ENCODE measurements around the gene GNG7. TPM values are rescaled to one million over a fixed set of nuclear protein-coding genes. Genes with fewer than 3 reads are reported as not detected.
"Not testable (repeated sequence)": the region's sequence is repeated elsewhere in the genome, so short reads cannot be mapped to it uniquely, and the experiment has no call there.

Gene GNG7
- polyA plus RNA-seq, 3 donors = 1.1 to 1.6 (median 1.3) TPM

- peaks cover 0 to 7% (median 5%) of the 10 kb centered on the region in 7 donors for H3K9me3 Mint-ChIP-seq
- intact Hi-C loops (cut with micrococcal nuclease) = loop anchor here (2.0 kb wide), 1 partner anchor 16 kb away; no protein-coding TSS in a partner anchor
- Histone ChIP-seq H3K9me3 (replicated peaks in 1 of 2; ENCODE audit: control insufficient read depth in 1 of 2, insufficient read depth in 1 of 2, low read length in 2 of 2) (no peaks in the 10 kb centered on the region), H3K79me2 (ENCODE audit: insufficient read depth, low read length) (no peaks in the 10 kb centered on the region), H3K4me3 (replicated peaks in 1 of 3; ENCODE audit: low read depth in 2 of 3, low read length in 3 of 3) (peak overlapping the region; percentile 58 to 89 (median 84)), H3K4me2 (replicated peaks; ENCODE audit: extremely low read depth, low read length, poor library complexity, severe bottlenecking) (peak overlapping the region; percentile 99), H3K36me3 (replicated peaks in 1 of 2; ENCODE audit: control insufficient read depth in 1 of 2, insufficient read depth in 2 of 2, low read length in 2 of 2) (no peaks in the 10 kb centered on the region), H3K27me3 (ENCODE audit: control insufficient read depth in 2 of 2, insufficient read depth in 2 of 2, low read length in 2 of 2) (peaks cover 3 to 43% of the 10 kb centered on the region in 2 donors), H3K9ac (ENCODE audit: insufficient read depth, low read length, poor library complexity, severe bottlenecking) (peak overlapping the region; percentile 72), H4K20me1 (ENCODE audit: insufficient read depth, low read length) (peaks cover 2% of the 10 kb centered on the region), H2AFZ (ENCODE audit: insufficient read depth, low read depth, low read length, poor library complexity, severe bottlenecking) (peak overlapping the region; percentile 71), H3K4me1 (ENCODE audit: control insufficient read depth in 1 of 2, insufficient read depth in 2 of 2, low read length in 2 of 2) (peaks cover 24 to 54% of the 10 kb centered on the region in 2 donors), H3K27ac (ENCODE audit: low read depth in 1 of 2, low read length in 2 of 2) (peak overlapping the region; percentile 59 to 79)
- H3K36me3 Mint-ChIP-seq = peaks cover 3 to 11% of the 10 kb centered on the region in 2 donors
- WGBS (ENCODE audit: insufficient coverage) = 15% methylated on average over 71 of the region's 72 CpGs
- no peak for TF ChIP-seq CTCF (IDR thresholded peaks at IDR 0.05)
- H3K27me3 Mint-ChIP-seq (ENCODE audit: low read depth in 3 of 3) = peaks cover 46 to 54% (median 48%) of the 10 kb centered on the region in 3 donors
- peaks cover 32% of the 10 kb centered on the region for H3K4me1 Mint-ChIP-seq
- DNase-seq = peak; percentile 62 to 86 (median 67)
- peak overlapping the region; percentile 75 to 90 for H3K4me3 Mint-ChIP-seq
- peak overlapping the region in 6 of 7 donors; percentile 18 to 76 (median 54) for H3K27ac Mint-ChIP-seq
Observed at GRCh38 chr19:2494447-2495129, 207.9 kb downstream of the GNG7 start.

- peak overlapping the region; percentile 70 to 90 for H3K4me3 Mint-ChIP-seq
- peaks cover 5% of the 10 kb centered on the region for H4K20me1 ChIP-seq (ENCODE audit: insufficient read depth, low read length)
- H3K4me1 ChIP-seq (ENCODE audit: control insufficient read depth in 1 of 2, insufficient read depth in 2 of 2, low read length in 2 of 2) = peaks cover 27 to 57% of the 10 kb centered on the region in 2 donors
- WGBS (ENCODE audit: insufficient coverage) = 73% methylated on average over 19 of the region's 21 CpGs
- H3K9me3 ChIP-seq (replicated peaks in 1 of 2; ENCODE audit: control insufficient read depth in 1 of 2, insufficient read depth in 1 of 2, low read length in 2 of 2) = no peaks in the 10 kb centered on the region
- H2AFZ ChIP-seq (ENCODE audit: insufficient read depth, low read depth, low read length, poor library complexity, severe bottlenecking) = peak overlapping the region; percentile 71
- TF ChIP-seq CTCF (IDR thresholded peaks at IDR 0.05) = no peak
- H3K79me2 ChIP-seq (ENCODE audit: insufficient read depth, low read length) = no peaks in the 10 kb centered on the region
- H3K27ac ChIP-seq (ENCODE audit: low read depth in 1 of 2, low read length in 2 of 2) = no peak overlapping the region
- intact Hi-C loops (cut with micrococcal nuclease) = loop anchor here (2.0 kb wide), 1 partner anchor 15 kb away; no protein-coding TSS in a partner anchor
- peak overlapping the region in 6 of 7 donors; percentile 37 to 76 (median 54) for H3K27ac Mint-ChIP-seq
- peaks cover 0 to 7% (median 5%) of the 10 kb centered on the region in 7 donors for H3K9me3 Mint-ChIP-seq
- peak in 1 of 3 donors; percentile 26 for DNase-seq
- H3K27me3 Mint-ChIP-seq (ENCODE audit: low read depth in 3 of 3) = peaks cover 49 to 57% (median 51%) of the 10 kb centered on the region in 3 donors
- H3K36me3 Mint-ChIP-seq = peaks cover 3 to 12% of the 10 kb centered on the region in 2 donors
- peak overlapping the region; percentile 99 for H3K4me2 ChIP-seq (replicated peaks; ENCODE audit: extremely low read depth, low read length, poor library complexity, severe bottlenecking)
- no peak overlapping the region for H3K9ac ChIP-seq (ENCODE audit: insufficient read depth, low read length, poor library complexity, severe bottlenecking)
- H3K4me3 ChIP-seq (replicated peaks in 1 of 3; ENCODE audit: low read depth in 2 of 3, low read length in 3 of 3) = peak overlapping the region in 1 of 3 experiments; percentile 89
- H3K27me3 ChIP-seq (ENCODE audit: control insufficient read depth in 2 of 2, insufficient read depth in 2 of 2, low read length in 2 of 2) = peaks cover 6 to 46% of the 10 kb centered on the region in 2 donors
- no peaks in the 10 kb centered on the region for H3K36me3 ChIP-seq (replicated peaks in 1 of 2; ENCODE audit: control insufficient read depth in 1 of 2, insufficient read depth in 2 of 2, low read length in 2 of 2)
- peaks cover 31% of the 10 kb centered on the region for H3K4me1 Mint-ChIP-seq
Observed at GRCh38 chr19:2494084-2494446, 208.4 kb downstream of the GNG7 start.

GRCh38 chr19:2493448-2493847 lies 209.0 kb downstream of the GNG7 start:
- H3K79me2 ChIP-seq (ENCODE audit: insufficient read depth, low read length); H3K9me3 Mint-ChIP-seq; H3K4me2 ChIP-seq (replicated peaks; ENCODE audit: extremely low read depth, low read length, poor library complexity, severe bottlenecking); intact Hi-C loops (cut with micrococcal nuclease); H3K9ac ChIP-seq (ENCODE audit: insufficient read depth, low read length, poor library complexity, severe bottlenecking); H3K36me3 ChIP-seq (replicated peaks in 1 of 2; ENCODE audit: control insufficient read depth in 1 of 2, insufficient read depth in 2 of 2, low read length in 2 of 2); H3K4me3 ChIP-seq (replicated peaks in 1 of 3; ENCODE audit: low read depth in 2 of 3, low read length in 3 of 3); H4K20me1 ChIP-seq (ENCODE audit: insufficient read depth, low read length); H3K9me3 ChIP-seq (replicated peaks in 1 of 2; ENCODE audit: control insufficient read depth in 1 of 2, insufficient read depth in 1 of 2, low read length in 2 of 2); H3K27ac ChIP-seq (ENCODE audit: low read depth in 1 of 2, low read length in 2 of 2); H2AFZ ChIP-seq (ENCODE audit: insufficient read depth, low read depth, low read length, poor library complexity, severe bottlenecking); DNase-seq: not testable (repeated sequence)
- Mint-ChIP-seq H3K4me3 (peak overlapping the region in 1 of 2 donors; percentile 90), H3K27me3 (ENCODE audit: low read depth in 3 of 3) (peaks cover 53 to 61% (median 55%) of the 10 kb centered on the region in 3 donors), H3K27ac (peak overlapping the region in 1 of 7 donors; percentile 35), H3K36me3 (peaks cover 3 to 12% of the 10 kb centered on the region in 2 donors), H3K4me1 (peaks cover 33% of the 10 kb centered on the region)
- peaks cover 10 to 51% of the 10 kb centered on the region in 2 donors for H3K27me3 ChIP-seq (ENCODE audit: control insufficient read depth in 2 of 2, insufficient read depth in 2 of 2, low read length in 2 of 2)
- 100% methylated on average over 5 of the region's 14 CpGs for WGBS (ENCODE audit: insufficient coverage)
- peaks cover 29 to 58% of the 10 kb centered on the region in 2 donors for H3K4me1 ChIP-seq (ENCODE audit: control insufficient read depth in 1 of 2, insufficient read depth in 2 of 2, low read length in 2 of 2)
